Measurements from ENCODE around the gene CNTNAP2.
"Not testable (repeated sequence)": the region's sequence is repeated elsewhere in the genome, so short reads cannot be mapped to it uniquely, and the experiment has no call there.

Gene CNTNAP2

GRCh38 chr7:147593271-147594057, 1476.9 kb downstream of the CNTNAP2 start:
- no peak for DNase-seq

- DNase-seq, result no peak
Observed at GRCh38 chr7:147595042-147595441, 1478.4 kb downstream of the CNTNAP2 start.

- not testable (repeated sequence) for DNase-seq
Observed at GRCh38 chr7:147598687-147599086, 1482.1 kb downstream of the CNTNAP2 start.

GRCh38 chr7:147605323-147605722, 1488.7 kb downstream of the CNTNAP2 start:
- DNase-seq, result no peak

- no peak for DNase-seq
Observed at GRCh38 chr7:147607157-147607800, 1490.7 kb downstream of the CNTNAP2 start.

GRCh38 chr7:147611431-147611830, 1494.8 kb downstream of the CNTNAP2 start:
- DNase-seq, result no peak

GRCh38 chr7:147635288-147635687, 1518.7 kb downstream of the CNTNAP2 start:
- no peak for DNase-seq

GRCh38 chr7:147636553-147636952, 1520.0 kb downstream of the CNTNAP2 start:
- no peak for DNase-seq

- no peak for DNase-seq
Observed at GRCh38 chr7:147638566-147638965, 1522.0 kb downstream of the CNTNAP2 start.

- DNase-seq, result no peak
Observed at GRCh38 chr7:147639037-147639436, 1522.4 kb downstream of the CNTNAP2 start.

- no peak for DNase-seq
Observed at GRCh38 chr7:147639751-147640150, 1523.2 kb downstream of the CNTNAP2 start.

- DNase-seq, result no peak
Observed at GRCh38 chr7:147640821-147641220, 1524.2 kb downstream of the CNTNAP2 start.

- DNase-seq, result no peak
Observed at GRCh38 chr7:147646568-147646967, 1530.0 kb downstream of the CNTNAP2 start.

- no peak for DNase-seq
Observed at GRCh38 chr7:147650991-147651390, 1534.4 kb downstream of the CNTNAP2 start.

GRCh38 chr7:147651601-147652000, 1535.0 kb downstream of the CNTNAP2 start:
- DNase-seq, result no peak

GRCh38 chr7:147653456-147653855, 1536.9 kb downstream of the CNTNAP2 start:
- DNase-seq, result no peak

GRCh38 chr7:147658392-147658967, 1541.9 kb downstream of the CNTNAP2 start:
- no peak for DNase-seq

GRCh38 chr7:147659036-147659995, 1542.7 kb downstream of the CNTNAP2 start:
- no peak for DNase-seq

GRCh38 chr7:147664541-147664940, 1547.9 kb downstream of the CNTNAP2 start:
- no peak for DNase-seq

- no peak for DNase-seq
Observed at GRCh38 chr7:147670759-147671158, 1554.2 kb downstream of the CNTNAP2 start.

GRCh38 chr7:147674705-147675104, 1558.1 kb downstream of the CNTNAP2 start:
- DNase-seq, result no peak

- no peak for DNase-seq
Observed at GRCh38 chr7:147678943-147679342, 1562.3 kb downstream of the CNTNAP2 start.

GRCh38 chr7:147681530-147681929, 1564.9 kb downstream of the CNTNAP2 start:
- no peak for DNase-seq

All from effector CD8-positive, alpha-beta T cell (primary cell).